Activated CD8-positive, alpha-beta T cell treated with anti-CD3 and anti-CD28 coated beads for 36 hours (primary cell): ENCODE results near the gene PRKCZ. TPM values are rescaled to one million over a fixed set of nuclear protein-coding genes. Genes with fewer than 3 reads are reported as not detected.
"Not testable (repeated sequence)": the region's sequence is repeated elsewhere in the genome, so short reads cannot be mapped to it uniquely, and the experiment has no call there.

Source experiments
- ATAC-seq: fragments of 200-7000 bp; cut with Tn5 transposase; one replicate; pipeline ENCODE4 v1.10.0; 2021; ENCODE audit warnings: mild to moderate bottlenecking, moderate library complexity
- CTCF ChIA-PET: fragments of 350-600 bp; sonication (Branson Sonifier 250); formaldehyde crosslinking; loops from one replicate; lab custom pipeline; 2021; ENCODE audit warnings: antibody characterized with exemption; lab: Charles Lee
- POLR2A ChIA-PET: fragments of 350-600 bp; sonication (Branson Sonifier 250); formaldehyde crosslinking; loops from one replicate; lab custom pipeline; 2021; ENCODE audit warnings: antibody characterized with exemption; lab: Charles Lee
- DNase-seq: peaks from one replicate; pipeline ENCODE4 v3.0.0-alpha.2; 2020
- H3K27ac Mint-ChIP-seq: one replicate; pipeline ENCODE4 v1.8.0; 2021; ENCODE audit warnings: mild to moderate bottlenecking, mixed read lengths
- H3K27me3 Mint-ChIP-seq: one replicate; pipeline ENCODE4 v1.8.0; 2021; ENCODE audit warnings: mixed read lengths
- H3K36me3 Mint-ChIP-seq: one replicate; pipeline ENCODE4 v1.8.0; 2021; ENCODE audit warnings: low read depth, mixed read lengths
- H3K4me1 Mint-ChIP-seq: one replicate; pipeline ENCODE4 v1.8.0; 2021; ENCODE audit warnings: low read depth, mixed read lengths
- H3K4me3 Mint-ChIP-seq: one replicate; pipeline ENCODE4 v1.8.0; 2021; ENCODE audit warnings: mild to moderate bottlenecking, moderate library complexity, mixed read lengths
- H3K9me3 Mint-ChIP-seq: one replicate; pipeline ENCODE4 v1.8.0; 2021; ENCODE audit warnings: mixed read lengths
- CTCF ChIP-seq: fragments of 200-600 bp; IDR thresholded peaks from one replicate; pipeline ENCODE4 v1.8.0; 2022; ENCODE audit warnings: antibody characterized with exemption, mild to moderate bottlenecking
- intact Hi-C: fragments of 100-400 bp; cut with micrococcal nuclease; formaldehyde crosslinking; loops from one replicate; pipeline ENCODE4 v1.10.0; 2022
- total RNA-seq, 2 experiments: library from RNA; stranded (reverse); gene quantifications; one replicate each; pipeline ENCODE4 v1.2.3, GENCODE V29; 2021

PRKCZ gene
- total RNA-seq, 2 experiments from 2014 or later = 15.4 to 15.7 TPM

- CTCF ChIA-PET = interaction anchor here (1.1 to 1.6 kb wide), 2 partner anchors 38 to 58 kb away, joined by 3 to 4 read pairs; partner anchors contain the start of gene FAAP20
- no peak for TF ChIP-seq CTCF
- H3K27me3 Mint-ChIP-seq = no peaks in the 10 kb centered on the region
- ATAC-seq (no peak), DNase-seq (no peak)
- H3K4me1 Mint-ChIP-seq = peaks cover 32% of the 10 kb centered on the region
- POLR2A ChIA-PET = no interaction called here
- no peaks in the 10 kb centered on the region for H3K36me3 Mint-ChIP-seq
- H3K4me3 Mint-ChIP-seq = no peak overlapping the region
- no peak overlapping the region for H3K27ac Mint-ChIP-seq
- no peaks in the 10 kb centered on the region for H3K9me3 Mint-ChIP-seq
- intact Hi-C loops = no loop called here
These were observed 86.4 kb downstream of the PRKCZ start for GRCh38 chr1:2136386-2137235.

GRCh38 chr1:2137257-2138121 lies 87.3 kb downstream of the PRKCZ start:
- H3K27ac Mint-ChIP-seq = peak overlapping the region; percentile 25
- no peaks in the 10 kb centered on the region for H3K9me3 Mint-ChIP-seq
- TF ChIP-seq CTCF = no peak
- no peaks in the 10 kb centered on the region for H3K36me3 Mint-ChIP-seq
- peak; percentile 43 for DNase-seq
- ATAC-seq = no peak
- ChIA-PET POLR2A (no interaction called here), CTCF (no interaction called here)
- H3K4me3 Mint-ChIP-seq = no peak overlapping the region
- H3K27me3 Mint-ChIP-seq = no peaks in the 10 kb centered on the region
- peaks cover 29% of the 10 kb centered on the region for H3K4me1 Mint-ChIP-seq
- intact Hi-C loops = no loop called here

GRCh38 chr1:2139156-2139555 lies 88.9 kb downstream of the PRKCZ start:
- CTCF ChIA-PET = interaction anchor here (0.7 to 3.3 kb wide), 19 partner anchors 9 to 213 kb away, joined by 3 to 54 read pairs (median 5); partner anchors contain the start of genes CFAP74 and FAAP20
- H3K27ac Mint-ChIP-seq, H3K27me3 Mint-ChIP-seq, intact Hi-C loops, H3K9me3 Mint-ChIP-seq, H3K4me3 Mint-ChIP-seq, POLR2A ChIA-PET, DNase-seq, H3K36me3 Mint-ChIP-seq, ATAC-seq: not testable (repeated sequence)
- H3K4me1 Mint-ChIP-seq = peaks cover 22% of the 10 kb centered on the region

GRCh38 chr1:2141025-2141424 lies 90.8 kb downstream of the PRKCZ start:
- ATAC-seq = peak; percentile 35
- no peaks in the 10 kb centered on the region for H3K9me3 Mint-ChIP-seq
- POLR2A ChIA-PET = no interaction called here
- no peak overlapping the region for H3K27ac Mint-ChIP-seq
- intact Hi-C loops = no loop called here
- no peaks in the 10 kb centered on the region for H3K27me3 Mint-ChIP-seq
- H3K4me3 Mint-ChIP-seq = no peak overlapping the region
- H3K4me1 Mint-ChIP-seq = peaks cover 22% of the 10 kb centered on the region
- CTCF ChIA-PET = interaction anchor here (0.9 to 3.3 kb wide), 13 partner anchors 9 to 241 kb away, joined by 3 to 54 read pairs (median 5); partner anchors contain the start of gene CFAP74
- no peaks in the 10 kb centered on the region for H3K36me3 Mint-ChIP-seq
- no peak for DNase-seq
- no peak for TF ChIP-seq CTCF

- Mint-ChIP-seq H3K36me3 (no peaks in the 10 kb centered on the region), H3K27ac (no peak overlapping the region), H3K27me3 (no peaks in the 10 kb centered on the region), H3K4me3 (no peak overlapping the region), H3K9me3 (no peaks in the 10 kb centered on the region), H3K4me1 (peaks cover 18% of the 10 kb centered on the region)
- TF ChIP-seq CTCF = no peak
- DNase-seq = no peak
- intact Hi-C loops = no loop called here
- CTCF ChIA-PET = no interaction called here
- POLR2A ChIA-PET = no interaction called here
- ATAC-seq = no peak
These were observed 93.7 kb downstream of the PRKCZ start for GRCh38 chr1:2143814-2144500.
